Activated T-helper 2 cell treated with anti-CD3 and anti-CD28 coated beads, Interferon-gamma antibody, Interleukin-2, Interleukin-4, amounts not matched to agents 10 μg/mL and 5 μg/mL and 100 μg/mL, durations not matched to agents 14 hours and 24 hours and 36 hours (primary cell): Measurements from ENCODE around the gene FGD3. TPM values are rescaled to one million over a fixed set of nuclear protein-coding genes. Genes with fewer than 3 reads are reported as not detected.

Experiments
- DNase-seq: peaks from one replicate; pipeline ENCODE4 v3.0.0; 2021; ENCODE audit warnings: low spot score
- H3K27ac Mint-ChIP-seq: one replicate; pipeline ENCODE4 v1.8.0; 2021; ENCODE audit warnings: mixed read lengths
- H3K27me3 Mint-ChIP-seq: one replicate; pipeline ENCODE4 v1.8.0; 2021; ENCODE audit warnings: low read depth, mixed read lengths
- H3K36me3 Mint-ChIP-seq: one replicate; pipeline ENCODE4 v1.8.0; 2021; ENCODE audit warnings: low read depth, mixed read lengths
- H3K4me1 Mint-ChIP-seq: one replicate; pipeline ENCODE4 v1.8.0; 2021; ENCODE audit warnings: low read depth, mixed read lengths
- H3K4me3 Mint-ChIP-seq: one replicate; pipeline ENCODE4 v1.8.0; 2021; ENCODE audit warnings: low read depth, mild to moderate bottlenecking, moderate library complexity, mixed read lengths
- H3K9me3 Mint-ChIP-seq: one replicate; pipeline ENCODE4 v1.8.0; 2021; ENCODE audit warnings: mixed read lengths
- intact Hi-C: fragments of 100-400 bp; cut with micrococcal nuclease; formaldehyde crosslinking; loops from one replicate; pipeline ENCODE4 v1.15.1; 2023
- total RNA-seq: library from RNA; stranded (reverse); gene quantifications from 2 replicates; pipeline ENCODE4 v1.2.3, GENCODE V29; 2022

Gene FGD3
- total RNA-seq, 1 donor from 2014 or later, result 42.9 TPM

DNA sequence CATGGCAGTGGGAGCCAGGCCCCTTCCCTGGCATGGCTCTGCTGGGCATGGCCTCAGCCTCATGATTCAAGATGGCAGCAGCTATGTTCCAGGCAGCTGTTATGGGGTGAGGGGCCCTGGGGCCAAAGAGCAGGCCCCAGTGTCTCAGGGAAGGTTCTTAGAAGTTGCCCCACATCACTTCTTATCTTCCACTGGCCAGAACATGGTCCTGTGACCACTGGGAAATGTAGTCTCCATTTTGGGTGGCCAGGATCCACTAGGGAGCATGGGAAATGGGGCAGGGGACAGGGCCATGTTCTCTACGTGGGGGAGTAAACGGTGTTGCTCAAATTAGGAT, 129.4 kb downstream of the FGD3 start:
- Mint-ChIP-seq H3K4me3 (no peak overlapping the region), H3K27me3 (no peaks in the 10 kb centered on the region), H3K36me3 (peaks cover 28% of the 10 kb centered on the region), H3K27ac (no peak overlapping the region), H3K4me1 (peaks cover 9% of the 10 kb centered on the region), H3K9me3 (no peaks in the 10 kb centered on the region)
- intact Hi-C loops, result no loop called here
- DNase-seq, result no peak

DNA sequence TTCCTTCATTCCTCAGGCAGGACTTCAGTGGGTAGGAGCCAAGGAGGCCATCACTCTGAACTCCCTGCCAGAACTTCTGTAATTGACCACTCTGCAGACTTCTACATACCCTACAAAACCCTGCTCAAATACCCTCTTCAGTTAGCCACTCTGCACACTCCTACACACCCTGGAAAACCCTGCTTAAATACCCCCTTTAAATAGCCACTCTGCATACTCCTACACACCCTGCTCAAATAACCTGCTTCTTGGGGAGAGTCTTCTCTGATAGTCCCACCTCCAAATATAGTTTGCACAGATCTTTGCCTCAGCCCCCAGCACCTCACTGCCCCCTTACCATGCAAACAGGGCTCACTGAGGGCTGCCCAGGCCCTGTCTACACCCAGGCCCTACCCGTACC, 130.0 kb downstream of the FGD3 start:
- Mint-ChIP-seq H3K36me3 (peaks cover 32% of the 10 kb centered on the region), H3K27ac (peak overlapping the region; percentile 2), H3K9me3 (no peaks in the 10 kb centered on the region), H3K4me3 (no peak overlapping the region), H3K4me1 (peaks cover 10% of the 10 kb centered on the region), H3K27me3 (no peaks in the 10 kb centered on the region)
- DNase-seq, result no peak
- intact Hi-C loops, result no loop called here

DNA sequence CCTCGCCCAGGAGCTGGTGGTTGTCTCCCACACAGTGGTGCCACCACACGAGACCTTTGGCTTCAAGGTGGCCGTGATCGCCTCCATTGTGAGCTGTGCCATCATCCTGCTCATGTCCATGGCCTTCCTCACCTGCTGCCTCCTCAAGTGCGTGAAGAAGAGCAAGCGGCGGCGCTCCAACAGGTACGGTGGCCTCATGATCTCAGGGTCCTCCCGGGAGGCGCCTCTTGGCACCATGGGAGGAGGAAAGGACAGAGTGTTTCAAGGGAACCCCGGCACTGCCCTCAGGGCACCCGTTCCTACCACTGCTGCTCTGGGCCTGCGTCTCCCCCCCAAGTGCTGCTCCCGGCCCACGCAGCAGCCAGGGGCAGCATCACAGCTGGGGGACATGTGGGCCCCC, 130.5 kb downstream of the FGD3 start:
- H3K27me3 Mint-ChIP-seq, result no peaks in the 10 kb centered on the region
- intact Hi-C loops, result no loop called here
- no peak overlapping the region for H3K4me3 Mint-ChIP-seq
- no peak overlapping the region for H3K27ac Mint-ChIP-seq
- peaks cover 13% of the 10 kb centered on the region for H3K4me1 Mint-ChIP-seq
- H3K9me3 Mint-ChIP-seq, result no peaks in the 10 kb centered on the region
- no peak for DNase-seq
- H3K36me3 Mint-ChIP-seq, result peaks cover 35% of the 10 kb centered on the region

DNA sequence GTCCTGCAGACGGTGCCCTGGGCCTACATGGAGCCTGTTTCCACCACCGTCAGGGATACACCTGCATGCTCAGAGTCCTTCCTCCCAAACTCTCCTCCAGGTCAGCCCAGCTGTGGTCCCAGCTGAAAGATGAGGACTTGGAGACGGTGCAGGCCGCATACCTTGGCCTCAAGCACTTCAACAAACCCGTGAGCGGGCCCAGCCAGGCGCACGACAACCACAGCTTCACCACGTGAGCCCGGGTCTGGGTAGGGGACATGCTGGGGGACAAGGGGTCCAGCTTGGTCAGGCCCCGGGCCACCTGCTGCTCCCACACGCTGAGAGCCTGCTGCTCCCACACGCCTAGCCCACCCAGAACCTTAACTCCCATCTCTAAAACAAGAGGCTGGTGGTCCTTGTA, 132.0 kb downstream of the FGD3 start:
- Mint-ChIP-seq H3K27me3 (no peaks in the 10 kb centered on the region), H3K36me3 (peaks cover 46% of the 10 kb centered on the region), H3K27ac (no peak overlapping the region), H3K9me3 (peaks cover 4% of the 10 kb centered on the region), H3K4me3 (no peak overlapping the region), H3K4me1 (peaks cover 19% of the 10 kb centered on the region)
- intact Hi-C loops, result no loop called here
- DNase-seq, result no peak

DNA sequence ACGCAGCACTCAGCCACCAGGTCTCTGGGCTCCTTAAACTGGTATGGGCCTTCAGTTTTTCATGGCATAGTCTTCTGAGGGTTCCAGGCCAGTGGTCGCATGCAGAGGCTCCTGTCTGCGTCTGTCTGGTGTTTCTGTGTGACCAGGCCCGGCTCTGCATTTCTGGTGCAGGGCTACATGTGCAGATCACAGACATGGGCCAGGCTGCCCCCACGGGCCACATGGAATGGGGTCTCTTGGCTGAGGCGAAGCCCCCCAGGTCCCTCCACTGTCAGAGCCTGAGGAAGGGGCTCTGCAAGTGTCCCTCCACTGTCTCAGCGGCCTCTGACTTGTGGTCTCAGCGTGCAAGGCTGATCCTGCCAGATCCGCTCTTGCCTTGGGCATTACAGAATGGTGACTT, 133.1 kb downstream of the FGD3 start:
- intact Hi-C loops, result no loop called here
- peaks cover 4% of the 10 kb centered on the region for H3K9me3 Mint-ChIP-seq
- DNase-seq, result no peak
- no peak overlapping the region for H3K4me3 Mint-ChIP-seq
- H3K4me1 Mint-ChIP-seq, result peaks cover 15% of the 10 kb centered on the region
- no peaks in the 10 kb centered on the region for H3K27me3 Mint-ChIP-seq
- peak overlapping the region; percentile 42 for H3K27ac Mint-ChIP-seq
- H3K36me3 Mint-ChIP-seq, result peaks cover 54% of the 10 kb centered on the region

DNA sequence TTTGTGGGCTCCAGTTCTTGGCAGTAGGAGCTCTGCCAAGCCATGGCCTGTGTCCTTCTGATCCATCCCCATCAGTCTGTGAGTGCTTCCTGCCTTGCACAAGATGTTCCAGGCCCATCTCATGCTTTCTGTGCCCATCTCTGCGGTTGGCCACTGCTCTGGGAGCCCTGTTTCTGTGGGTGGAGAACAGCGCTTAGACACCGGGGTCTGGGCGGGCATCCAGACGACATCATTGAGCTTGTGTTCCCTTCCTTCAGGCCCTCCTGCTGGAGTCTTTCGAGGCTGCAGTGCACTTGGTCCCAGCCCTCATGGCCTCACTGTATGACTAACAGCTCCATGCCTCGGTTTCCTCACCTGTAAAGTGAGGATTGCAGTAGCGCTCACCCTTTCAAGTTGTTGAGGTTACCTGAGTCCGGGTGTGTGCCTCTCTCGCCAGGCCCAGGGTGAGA, 133.8 kb downstream of the FGD3 start:
- Mint-ChIP-seq H3K4me1 (peaks cover 15% of the 10 kb centered on the region), H3K27me3 (no peaks in the 10 kb centered on the region), H3K36me3 (peaks cover 59% of the 10 kb centered on the region), H3K4me3 (no peak overlapping the region), H3K9me3 (peaks cover 9% of the 10 kb centered on the region), H3K27ac (peak overlapping the region; percentile 42)
- DNase-seq, result no peak
- intact Hi-C loops, result no loop called here

DNA sequence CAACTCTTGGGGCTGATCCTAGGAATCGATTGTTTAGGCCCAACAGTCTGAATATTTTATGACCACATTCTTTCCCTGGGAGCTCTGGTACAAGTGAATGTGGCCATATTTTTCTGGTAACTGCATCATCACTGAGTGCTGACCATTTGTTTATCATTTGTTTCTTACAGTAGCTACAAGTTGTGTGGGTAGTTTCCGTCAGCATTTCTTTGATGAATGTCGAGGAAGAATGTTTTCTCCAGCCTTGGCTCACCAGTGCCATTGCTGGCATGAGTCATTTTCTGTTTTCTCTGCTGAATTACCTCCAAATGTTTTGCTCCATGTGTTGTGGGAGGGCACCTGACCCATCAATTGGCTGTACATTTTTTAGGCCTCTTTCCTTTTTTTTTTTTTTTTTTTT, 134.6 kb downstream of the FGD3 start:
- peak overlapping the region; percentile 67 for H3K27ac Mint-ChIP-seq
- peaks cover 9% of the 10 kb centered on the region for H3K9me3 Mint-ChIP-seq
- peaks cover 65% of the 10 kb centered on the region for H3K36me3 Mint-ChIP-seq
- no peaks in the 10 kb centered on the region for H3K27me3 Mint-ChIP-seq
- DNase-seq, result no peak
- intact Hi-C loops, result no loop called here
- no peak overlapping the region for H3K4me3 Mint-ChIP-seq
- peaks cover 18% of the 10 kb centered on the region for H3K4me1 Mint-ChIP-seq

DNA sequence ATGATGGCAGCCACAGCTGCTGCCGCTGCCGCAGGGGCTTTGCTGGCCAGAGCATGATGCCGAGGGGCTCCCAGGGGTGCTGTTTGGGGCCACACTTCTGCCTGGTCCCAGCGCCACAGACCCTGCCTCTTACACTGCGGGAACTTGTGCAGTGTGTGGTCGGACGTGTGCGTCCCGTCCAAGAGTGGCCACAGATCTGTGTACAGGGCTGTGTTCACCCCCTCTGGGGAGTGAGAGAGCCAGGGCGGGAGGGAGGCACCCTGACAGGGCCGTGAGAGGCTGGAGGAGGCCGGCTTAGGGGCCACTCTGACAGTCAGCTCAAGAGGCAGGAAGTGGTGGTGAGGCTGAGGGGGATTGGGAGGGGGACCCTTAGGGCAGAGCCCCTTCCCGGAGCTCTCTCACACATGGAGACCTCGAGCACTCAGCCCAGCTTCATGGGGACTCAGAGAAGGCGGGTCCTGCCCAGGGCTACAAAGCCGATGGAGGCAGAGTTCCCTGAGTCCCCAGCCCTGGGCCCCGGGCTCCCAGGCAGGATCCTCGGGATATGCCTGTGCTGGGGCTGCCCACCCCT, 135.6 kb downstream of the FGD3 start:
- H3K4me1 Mint-ChIP-seq, result peaks cover 18% of the 10 kb centered on the region
- H3K36me3 Mint-ChIP-seq, result peaks cover 65% of the 10 kb centered on the region
- intact Hi-C loops, result no loop called here
- H3K27ac Mint-ChIP-seq, result peak overlapping the region; percentile 90
- no peak overlapping the region for H3K4me3 Mint-ChIP-seq
- peaks cover 9% of the 10 kb centered on the region for H3K9me3 Mint-ChIP-seq
- H3K27me3 Mint-ChIP-seq, result no peaks in the 10 kb centered on the region
- no peak for DNase-seq

DNA sequence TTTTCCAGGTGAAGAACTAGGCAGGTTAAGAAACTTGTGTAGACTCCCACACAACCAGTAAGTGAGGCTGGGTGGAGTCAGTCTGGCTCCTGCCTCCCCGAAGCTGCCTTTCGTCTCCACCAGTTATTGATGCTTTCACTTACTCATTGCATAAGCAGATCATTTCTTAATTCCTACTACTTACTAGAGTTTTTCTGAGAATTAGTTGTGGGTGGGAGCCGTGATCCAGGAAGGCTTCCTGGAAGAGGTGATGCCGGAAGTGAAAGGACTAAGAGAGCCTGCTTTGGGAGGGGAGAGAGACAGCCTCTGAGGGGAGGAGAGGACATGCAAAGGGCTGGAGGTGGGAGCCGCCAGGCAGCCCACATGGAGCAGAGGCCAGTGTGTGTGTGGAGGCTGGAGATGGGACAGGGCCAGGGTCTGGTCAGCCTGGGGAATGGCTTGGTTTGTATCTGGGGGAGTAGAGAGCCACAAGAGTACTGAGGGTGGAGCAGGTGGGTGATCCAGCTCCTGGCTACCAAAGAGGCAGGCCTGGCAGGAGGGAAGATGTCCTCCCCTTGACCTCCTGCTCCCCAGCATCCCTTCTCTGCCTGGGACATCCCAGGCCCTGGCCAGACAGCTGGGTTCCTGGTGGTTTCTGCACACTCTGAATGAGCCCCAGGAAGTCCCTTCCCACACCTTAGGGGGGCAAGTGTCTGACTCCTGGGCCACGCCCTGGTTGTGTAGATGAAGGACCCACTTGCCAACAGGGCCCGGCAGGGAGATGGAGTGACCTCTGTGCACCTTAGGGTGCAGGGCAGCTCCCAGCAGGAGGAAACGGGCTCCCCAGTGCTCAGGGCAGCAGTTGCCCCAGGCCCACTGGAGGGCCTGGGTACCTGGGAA, 136.5 kb downstream of the FGD3 start:
- H3K27me3 Mint-ChIP-seq, result no peaks in the 10 kb centered on the region

DNA sequence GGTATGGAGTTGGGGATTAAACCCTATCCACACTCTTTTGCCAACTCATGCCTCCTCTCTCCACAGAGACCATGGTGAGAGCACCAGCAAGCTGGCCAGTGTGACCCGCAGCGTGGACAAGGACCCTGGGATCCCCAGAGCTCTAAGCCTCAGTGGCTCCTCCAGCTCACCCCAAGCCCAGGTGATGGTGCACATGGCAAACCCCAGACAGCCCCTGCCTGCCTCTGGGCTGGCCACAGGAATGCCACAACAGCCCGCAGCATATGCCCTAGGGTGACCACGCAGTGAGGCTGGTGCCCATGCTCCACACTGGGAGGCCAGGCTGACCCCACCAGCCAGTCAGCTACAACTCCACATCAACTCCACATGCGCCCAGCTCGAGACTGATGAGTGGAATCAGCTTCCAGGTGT, 137.2 kb downstream of the FGD3 start:
- peaks cover 78% of the 10 kb centered on the region for H3K36me3 Mint-ChIP-seq
- DNase-seq, result no peak
- no peak overlapping the region for H3K27ac Mint-ChIP-seq
- peaks cover 9% of the 10 kb centered on the region for H3K9me3 Mint-ChIP-seq
- no peaks in the 10 kb centered on the region for H3K27me3 Mint-ChIP-seq
- intact Hi-C loops, result no loop called here
- H3K4me3 Mint-ChIP-seq, result no peak overlapping the region
- peaks cover 18% of the 10 kb centered on the region for H3K4me1 Mint-ChIP-seq

More for the DNA sequence above, 136.5 kb downstream of the FGD3 start:
- intact Hi-C loops, result no loop called here
- peaks cover 18% of the 10 kb centered on the region for H3K4me1 Mint-ChIP-seq
- H3K36me3 Mint-ChIP-seq, result peaks cover 71% of the 10 kb centered on the region
- H3K9me3 Mint-ChIP-seq, result peaks cover 9% of the 10 kb centered on the region
- H3K4me3 Mint-ChIP-seq, result peak overlapping the region; percentile 5
- peak overlapping the region; percentile 90 for H3K27ac Mint-ChIP-seq
- no peak for DNase-seq

DNA sequence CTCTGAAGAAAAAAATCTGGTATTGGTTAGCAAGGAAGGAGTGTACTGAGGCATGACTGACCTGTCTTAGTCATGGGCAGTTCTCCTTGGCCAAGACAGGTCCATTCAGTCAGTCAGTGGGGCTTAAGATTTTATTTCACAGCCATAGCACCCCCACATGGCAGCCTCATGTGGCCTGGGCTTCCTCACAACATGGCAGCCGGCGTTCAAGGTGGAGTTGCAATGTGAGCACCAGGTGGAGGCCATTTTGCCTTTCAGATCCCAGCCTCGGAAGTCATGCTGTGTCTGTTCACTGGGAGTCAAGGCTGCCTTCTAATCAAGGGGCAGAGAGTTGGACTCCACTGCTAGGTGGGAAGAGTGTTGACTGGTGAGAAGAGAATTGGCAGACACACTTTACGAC, 138.4 kb downstream of the FGD3 start:
- H3K27me3 Mint-ChIP-seq, result no peaks in the 10 kb centered on the region
- H3K4me1 Mint-ChIP-seq, result peaks cover 21% of the 10 kb centered on the region
- no peak overlapping the region for H3K4me3 Mint-ChIP-seq
- H3K9me3 Mint-ChIP-seq, result peaks cover 19% of the 10 kb centered on the region
- H3K27ac Mint-ChIP-seq, result peak overlapping the region; percentile 28
- DNase-seq, result no peak
- H3K36me3 Mint-ChIP-seq, result peaks cover 81% of the 10 kb centered on the region
- intact Hi-C loops, result no loop called here
